Loucy (cell line): ENCODE measurements around the gene EPB41.

ENCODE experiments used
- H2AFZ ChIP-seq: fragments of 200-600 bp; sonication (generic); 2 replicates; pipeline ENCODE4 v1.6.0; 2016; ENCODE audit warnings: antibody characterized with exemption, mild to moderate bottlenecking, low read length, moderate library complexity
- H3F3A ChIP-seq: fragments of 200-600 bp; 2 replicates; pipeline ENCODE4 v1.6.0; 2016; ENCODE audit warnings: antibody characterized with exemption, low read depth, mild to moderate bottlenecking
- H3K27me3 ChIP-seq: fragments of 200-600 bp; sonication (generic); 2 replicates; pipeline ENCODE4 v1.6.1; 2014; ENCODE audit warnings: low read length, mild to moderate bottlenecking; ENCODE audit not compliant: insufficient read depth, poor library complexity, severe bottlenecking
- H3K36me3 ChIP-seq: fragments of 200-600 bp; sonication (generic); 2 replicates; pipeline ENCODE4 v1.6.1; 2016; ENCODE audit warnings: low read length; ENCODE audit not compliant: insufficient read depth
- H3K4me1 ChIP-seq: fragments of 200-600 bp; sonication (generic); 2 replicates; pipeline ENCODE4 v1.5.1; 2014; ENCODE audit warnings: low read length, mild to moderate bottlenecking; ENCODE audit not compliant: insufficient read depth, poor library complexity, severe bottlenecking
- H3K4me2 ChIP-seq: fragments of 200-600 bp; sonication (generic); 2 replicates; pipeline ENCODE4 v1.6.0; 2014; ENCODE audit warnings: antibody characterized with exemption, low read length, low read depth, mild to moderate bottlenecking; ENCODE audit not compliant: poor library complexity, severe bottlenecking
- H3K4me3 ChIP-seq: fragments of 200-600 bp; sonication (generic); 2 replicates; pipeline ENCODE4 v1.5.1; 2014; ENCODE audit warnings: low read length, mild to moderate bottlenecking, mixed read lengths; ENCODE audit not compliant: poor library complexity, severe bottlenecking
- H3K79me2 ChIP-seq: fragments of 200-600 bp; sonication (generic); 2 replicates; pipeline ENCODE4 v1.6.1; 2014; ENCODE audit warnings: low read length; ENCODE audit not compliant: insufficient read depth
- H3K9ac ChIP-seq: fragments of 200-600 bp; sonication (generic); 2 replicates; pipeline ENCODE4 v1.6.0; 2014; ENCODE audit warnings: mild to moderate bottlenecking, low read depth, low read length, moderate library complexity; ENCODE audit not compliant: poor library complexity, severe bottlenecking
- H3K9me2 ChIP-seq: fragments of 200-600 bp; sonication (generic); replicated peaks from 2 replicates; pipeline ENCODE4 v1.6.1; 2016; ENCODE audit warnings: low read depth, low read length, mixed read lengths
- H3K9me3 ChIP-seq: fragments of 200-600 bp; sonication (generic); 2 replicates; pipeline ENCODE4 v1.6.1; 2014; ENCODE audit warnings: mild to moderate bottlenecking, antibody characterized with exemption, low read length, low read depth; ENCODE audit not compliant: insufficient read depth
- H4K20me1 ChIP-seq: fragments of 200-600 bp; sonication (generic); 2 replicates; pipeline ENCODE4 v1.6.0; 2014; ENCODE audit warnings: antibody characterized with exemption, low read length, mild to moderate bottlenecking; ENCODE audit not compliant: insufficient read depth, poor library complexity, severe bottlenecking
- CTCF ChIP-seq: fragments of 200-600 bp; sonication (generic); conservative IDR thresholded peaks from 2 replicates; pipeline ENCODE4 v1.5.1; 2014; ENCODE audit warnings: mild to moderate bottlenecking, antibody characterized with exemption, low read length
- EZH2phosphoT487 ChIP-seq: fragments of 200-600 bp; IDR thresholded peaks from 2 replicates; pipeline ENCODE4 v1.6.1; 2018; ENCODE audit warnings: antibody characterized with exemption, mild to moderate bottlenecking, moderate library complexity, borderline replicate concordance

Gene EPB41

GRCh38 chr1:29119121-29119929, 205.0 kb downstream of the EPB41 start:
- no peak for TF ChIP-seq CTCF
- no peak for TF ChIP-seq EZH2phosphoT487

GRCh38 chr1:29120367-29120766, 206.0 kb downstream of the EPB41 start:
- Histone ChIP-seq H3K9me2 (no peaks in the 10 kb centered on the region), H2AFZ (no peak overlapping the region), H3K27me3 (no peaks in the 10 kb centered on the region), H3K4me1 (no peaks in the 10 kb centered on the region), H3K9me3 (no peaks in the 10 kb centered on the region), H3K36me3 (peaks cover 21% of the 10 kb centered on the region; the same call in 1 of the 2 replicates), H4K20me1 (no peaks in the 10 kb centered on the region), H3K4me2 (no peak overlapping the region), H3K4me3 (no peak overlapping the region), H3K79me2 (no peaks in the 10 kb centered on the region), H3K9ac (no peak overlapping the region), H3F3A (no peaks in the 10 kb centered on the region)
- TF ChIP-seq EZH2phosphoT487 (no peak), CTCF (no peak)

More at GRCh38 chr1:29119121-29119929, 205.0 kb downstream of the EPB41 start:
- Histone ChIP-seq H2AFZ (no peak overlapping the region), H3K9me2 (no peaks in the 10 kb centered on the region), H3K9me3 (no peaks in the 10 kb centered on the region), H3K4me3 (no peak overlapping the region), H3K27me3 (no peaks in the 10 kb centered on the region), H3K4me2 (no peak overlapping the region), H3K79me2 (no peaks in the 10 kb centered on the region), H3K4me1 (no peaks in the 10 kb centered on the region), H4K20me1 (no peaks in the 10 kb centered on the region), H3K9ac (no peak overlapping the region), H3K36me3 (peaks cover 22% of the 10 kb centered on the region; the same call in 1 of the 2 replicates), H3F3A (no peaks in the 10 kb centered on the region)

GRCh38 chr1:29120947-29121485, 206.6 kb downstream of the EPB41 start:
- H3K4me3 ChIP-seq, result no peak overlapping the region
- no peak overlapping the region for H2AFZ ChIP-seq

More at GRCh38 chr1:29120947-29121485, 206.6 kb downstream of the EPB41 start:
- Histone ChIP-seq H3K9me2 (no peaks in the 10 kb centered on the region), H3K4me1 (no peaks in the 10 kb centered on the region), H3K79me2 (no peaks in the 10 kb centered on the region), H3K4me2 (no peak overlapping the region), H3K27me3 (no peaks in the 10 kb centered on the region), H4K20me1 (no peaks in the 10 kb centered on the region), H3K9me3 (no peaks in the 10 kb centered on the region), H3F3A (no peaks in the 10 kb centered on the region), H3K9ac (no peak overlapping the region), H3K36me3 (peaks cover 15% of the 10 kb centered on the region; the same call in 1 of the 2 replicates)
- no peak for TF ChIP-seq CTCF
- TF ChIP-seq EZH2phosphoT487, result no peak
